Ascending aorta (tissue), 2 donors: ENCODE measurements around the gene SLC6A6. TPM values are rescaled to one million over a fixed set of nuclear protein-coding genes. Genes with fewer than 3 reads are reported as not detected.

ENCODE experiments used
- DNase-seq, 2 donors: peaks; one replicate each; pipeline ENCODE4 v3.0.0-alpha.2; 2019; ENCODE audit warnings: low spot score in 2 of 2
- H3K27ac ChIP-seq, 2 donors: fragments of 200-600 bp; sonication (generic); one replicate each; pipeline ENCODE4 v1.5.1; 2016 to 2017; ENCODE audit warnings: mild to moderate bottlenecking in 1 of 2
- H3K27me3 ChIP-seq: fragments of 200-600 bp; sonication (generic); one replicate; pipeline ENCODE4 v1.5.1; 2017
- H3K36me3 ChIP-seq, 2 donors: fragments of 200-600 bp; sonication (generic); one replicate each; pipeline ENCODE4 v1.5.1; 2016
- H3K4me1 ChIP-seq, 2 donors: fragments of 200-600 bp; sonication (generic); one replicate each; pipeline ENCODE4 v1.5.1; 2016 to 2017; ENCODE audit warnings: mild to moderate bottlenecking in 1 of 2
- H3K4me3 ChIP-seq, 2 donors: fragments of 200-600 bp; sonication (generic); one replicate each; pipeline ENCODE4 v1.5.1; 2016 to 2017; ENCODE audit warnings: mild to moderate bottlenecking in 1 of 2
- H3K9me3 ChIP-seq, 2 donors: fragments of 200-600 bp; sonication (generic); one replicate each; pipeline ENCODE4 v1.5.1; 2016
- CTCF ChIP-seq, 3 experiments: fragments of 200-600 bp in 2 of 3; fragments of 450-650 bp in 1 of 3; sonication (generic) in 2 of 3; IDR thresholded peaks; one replicate each; pipeline ENCODE4 v1.5.1; 2016 to 2019; ENCODE audit warnings: antibody characterized with exemption in 3 of 3, mild to moderate bottlenecking in 1 of 3, moderate library complexity in 1 of 3
- intact Hi-C: fragments of 100-400 bp; cut with DNase I; formaldehyde crosslinking; loops from one replicate; pipeline ENCODE4 v1.15.1; 2023
- total RNA-seq: library from RNA; depleted of rRNA; stranded (reverse); fragments of >200 nt; gene quantifications from one replicate; pipeline ENCODE4 v1.1.0, GENCODE V29; 2016

SLC6A6 gene
- total RNA-seq, 1 donor from 2014 or later = 78.1 TPM

GRCh38 chr3:14431917-14432834, 29.8 kb downstream of the SLC6A6 start:
- peak overlapping the region; percentile 77 to 82 for H3K27ac ChIP-seq
- H3K4me3 ChIP-seq = no peak overlapping the region
- H3K4me1 ChIP-seq = peaks cover 25% of the 10 kb centered on the region in 2 donors
- H3K27me3 ChIP-seq = no peaks in the 10 kb centered on the region
- no peaks in the 10 kb centered on the region for H3K36me3 ChIP-seq
- intact Hi-C loops = loop anchor here (1.0 kb wide), 2 partner anchors 21 to 30 kb away; partner anchors contain the start of gene SLC6A6
- no peaks in the 10 kb centered on the region for H3K9me3 ChIP-seq
- DNase-seq = peak; percentile 90 to 96
- no peak for TF ChIP-seq CTCF (IDR thresholded peaks at IDR 0.05)

GRCh38 chr3:14433106-14433505, 30.7 kb downstream of the SLC6A6 start:
- TF ChIP-seq CTCF (IDR thresholded peaks at IDR 0.05) = no peak
- intact Hi-C loops = no loop called here
- H3K27ac ChIP-seq = peak overlapping the region; percentile 77 to 82
- H3K9me3 ChIP-seq = no peaks in the 10 kb centered on the region
- H3K27me3 ChIP-seq = no peaks in the 10 kb centered on the region
- H3K4me3 ChIP-seq = no peak overlapping the region
- H3K36me3 ChIP-seq = no peaks in the 10 kb centered on the region
- H3K4me1 ChIP-seq = peaks cover 25% of the 10 kb centered on the region in 2 donors
- no peak for DNase-seq

- Histone ChIP-seq H3K4me1 (peaks cover 25 to 30% of the 10 kb centered on the region in 2 donors), H3K4me3 (no peak overlapping the region), H3K36me3 (no peaks in the 10 kb centered on the region), H3K9me3 (no peaks in the 10 kb centered on the region), H3K27ac (peak overlapping the region; percentile 47 to 82), H3K27me3 (no peaks in the 10 kb centered on the region)
- intact Hi-C loops = no loop called here
- no peak for TF ChIP-seq CTCF (IDR thresholded peaks at IDR 0.05)
- no peak for DNase-seq
Measured at GRCh38 chr3:14434126-14434497, 31.7 kb downstream of the SLC6A6 start.

- intact Hi-C loops = no loop called here
Measured at GRCh38 chr3:14434498-14435151, 32.2 kb downstream of the SLC6A6 start.

More at GRCh38 chr3:14434498-14435151, 32.2 kb downstream of the SLC6A6 start:
- Histone ChIP-seq H3K27ac (peak overlapping the region; percentile 47 to 82), H3K4me3 (no peak overlapping the region), H3K27me3 (no peaks in the 10 kb centered on the region), H3K9me3 (no peaks in the 10 kb centered on the region), H3K4me1 (peaks cover 27 to 35% of the 10 kb centered on the region in 2 donors), H3K36me3 (no peaks in the 10 kb centered on the region)
- DNase-seq = no peak
- no peak for TF ChIP-seq CTCF (IDR thresholded peaks at IDR 0.05)
